Ishikawa (cell line): ENCODE measurements around the gene KCNQ1OT1.

Experiments used
- CEBPB ChIP-seq: IDR thresholded peaks from 2 replicates; pipeline ENCODE4 v1.6.1; 2012
- CREB1 ChIP-seq: IDR thresholded peaks from 2 replicates; pipeline ENCODE4 v1.6.1; 2012; ENCODE audit warnings: low read depth
- EGR1 ChIP-seq: IDR thresholded peaks from 2 replicates; pipeline ENCODE4 v1.6.1; 2012
- EP300 ChIP-seq: IDR thresholded peaks from 2 replicates; pipeline ENCODE4 v1.6.1; 2012; ENCODE audit warnings: borderline replicate concordance
- FOXM1 ChIP-seq: IDR thresholded peaks from 2 replicates; pipeline ENCODE4 v1.6.1; 2012; ENCODE audit warnings: low read depth, borderline replicate concordance
- MAX ChIP-seq: IDR thresholded peaks from 2 replicates; pipeline ENCODE4 v1.6.1; 2012
- NFIC ChIP-seq: IDR thresholded peaks from 2 replicates; pipeline ENCODE4 v1.6.1; 2012
- RAD21 ChIP-seq: IDR thresholded peaks from 2 replicates; pipeline ENCODE4 v1.6.1; 2012; ENCODE audit warnings: low read depth
- REST ChIP-seq: IDR thresholded peaks from 2 replicates; pipeline ENCODE4 v1.6.1; 2012; ENCODE audit warnings: low read depth, mild to moderate bottlenecking
- TAF1 ChIP-seq: IDR thresholded peaks from 2 replicates; pipeline ENCODE4 v1.6.1; 2012; ENCODE audit warnings: low read depth, mild to moderate bottlenecking
- TCF12 ChIP-seq: IDR thresholded peaks from 2 replicates; pipeline ENCODE4 v1.6.1; 2012; ENCODE audit warnings: low read depth
- TEAD4 ChIP-seq: IDR thresholded peaks from 2 replicates; pipeline ENCODE4 v1.6.1; 2012
- USF1 ChIP-seq: IDR thresholded peaks from 2 replicates; pipeline ENCODE4 v1.6.1; 2012
- YY1 ChIP-seq: IDR thresholded peaks from 2 replicates; pipeline ENCODE4 v1.6.1; 2012; ENCODE audit warnings: low read depth
- ZBTB7A ChIP-seq: IDR thresholded peaks from 2 replicates; pipeline ENCODE4 v1.6.1; 2012; ENCODE audit warnings: low read depth

The KCNQ1OT1 gene

GRCh38 chr11:2575591-2576051, 124.2 kb downstream of the KCNQ1OT1 start:
- TF ChIP-seq MAX = no peak

- TF ChIP-seq USF1 (no peak), REST (no peak), CEBPB (no peak), TEAD4 (no peak), EGR1 (no peak), RAD21 (no peak), ZBTB7A (no peak), CREB1 (no peak), EP300 (no peak), TCF12 (no peak), MAX (no peak), TAF1 (no peak), YY1 (no peak), NFIC (no peak), FOXM1 (no peak)
These were observed 125.0 kb downstream of the KCNQ1OT1 start for GRCh38 chr11:2574553-2575535.

- no peak for TF ChIP-seq CEBPB
- TF ChIP-seq EGR1 = no peak
- no peak for TF ChIP-seq ZBTB7A
- TF ChIP-seq NFIC = no peak
- no peak for TF ChIP-seq REST
- TF ChIP-seq CREB1 = no peak
- TF ChIP-seq MAX = no peak
- TF ChIP-seq YY1 = no peak
- no peak for TF ChIP-seq TCF12
- no peak for TF ChIP-seq RAD21
These were observed 125.7 kb downstream of the KCNQ1OT1 start for GRCh38 chr11:2574043-2574552.

- TF ChIP-seq EGR1 = no peak
- TF ChIP-seq FOXM1 = no peak
- TF ChIP-seq EP300 = no peak
- TF ChIP-seq TEAD4 = no peak
- TF ChIP-seq REST = no peak
- TF ChIP-seq USF1 = no peak
- no peak for TF ChIP-seq CEBPB
- no peak for TF ChIP-seq TAF1
- no peak for TF ChIP-seq ZBTB7A
- no peak for TF ChIP-seq YY1
These were observed 126.4 kb downstream of the KCNQ1OT1 start for GRCh38 chr11:2573240-2574042.
